CD4-positive, alpha-beta T cell (primary cell): Measurements from ENCODE around the gene GALNT18. TPM values are rescaled to one million over a fixed set of nuclear protein-coding genes. Genes with fewer than 3 reads are reported as not detected.

Experiments
- ATAC-seq: fragments of 200-7000 bp; cut with Tn5 transposase; one replicate; pipeline ENCODE4 v1.10.0; 2022; ENCODE audit warnings: mild to moderate bottlenecking; ENCODE audit not compliant: poor library complexity
- CTCF ChIA-PET: fragments of 350-600 bp; sonication (Branson Sonifier 250); formaldehyde crosslinking; loops from one replicate; lab custom pipeline; 2021; ENCODE audit warnings: antibody characterized with exemption, inconsistent platforms; lab: Charles Lee
- POLR2A ChIA-PET: fragments of 350-600 bp; sonication (Branson Sonifier 250); formaldehyde crosslinking; loops from one replicate; lab custom pipeline; 2021; ENCODE audit warnings: antibody characterized with exemption, inconsistent platforms; lab: Charles Lee
- DNase-seq, 14 experiments: peaks; one replicate each; pipeline ENCODE4 v3.0.0-alpha.2; 2013 to 2020; ENCODE audit warnings: mixed read lengths in 2 of 14
- H3K27ac ChIP-seq, 2 donors: one replicate each; pipeline versions ENCODE4 v1.5.1 to v1.7.0; 2013; ENCODE audit warnings: low read length in 2 of 2, low read depth in 1 of 2, mild to moderate bottlenecking in 1 of 2
- H3K27me3 ChIP-seq, 2 experiments: 1 replicate in 1 of 2; 2 replicates in 1 of 2; pipeline versions ENCODE4 v1.6.1 to v1.7.0; 2013; ENCODE audit warnings: low read length in 2 of 2, control low read depth in 1 of 2, mild to moderate bottlenecking in 1 of 2, moderate library complexity in 1 of 2; ENCODE audit not compliant: insufficient read depth in 2 of 2, control insufficient read depth in 1 of 2
- H3K36me3 ChIP-seq: one replicate; pipeline ENCODE4 v1.6.1; 2013; ENCODE audit warnings: low read length, control low read depth; ENCODE audit not compliant: insufficient read depth
- H3K4me1 ChIP-seq: one replicate; pipeline ENCODE4 v1.6.1; 2013; ENCODE audit warnings: low read length, control low read depth; ENCODE audit not compliant: insufficient read depth
- H3K4me3 ChIP-seq: one replicate; pipeline ENCODE4 v1.5.1; 2013; ENCODE audit warnings: mild to moderate bottlenecking, low read length, moderate library complexity
- H3K9me3 ChIP-seq, 2 experiments: 1 replicate in 1 of 2; 2 replicates in 1 of 2; pipeline versions ENCODE4 v1.6.1 to v1.7.0; 2013; ENCODE audit warnings: low read length in 2 of 2, mild to moderate bottlenecking in 2 of 2, control low read depth in 1 of 2, moderate library complexity in 1 of 2; ENCODE audit not compliant: control insufficient read depth in 1 of 2, insufficient read depth in 1 of 2
- H3K27ac Mint-ChIP-seq: one replicate; pipeline ENCODE4 v1.8.0; 2020; ENCODE audit warnings: mixed read lengths
- H3K27me3 Mint-ChIP-seq: one replicate; pipeline ENCODE4 v1.8.0; 2021; ENCODE audit warnings: mixed read lengths
- H3K36me3 Mint-ChIP-seq: one replicate; pipeline ENCODE4 v1.8.0; 2021; ENCODE audit warnings: low read depth, mixed read lengths
- H3K4me1 Mint-ChIP-seq: one replicate; pipeline ENCODE4 v1.8.0; 2021; ENCODE audit warnings: low read depth, mixed read lengths
- H3K4me3 Mint-ChIP-seq: one replicate; pipeline ENCODE4 v1.8.0; 2020; ENCODE audit warnings: mild to moderate bottlenecking, mixed read lengths
- H3K9me3 Mint-ChIP-seq: one replicate; pipeline ENCODE4 v1.8.0; 2020; ENCODE audit warnings: mixed read lengths
- intact Hi-C, 2 experiments: fragments of 100-400 bp; cut with DNase I in 1 of 2; cut with micrococcal nuclease in 1 of 2; formaldehyde crosslinking; loops; one replicate each; pipeline versions ENCODE4 v1.15.1 to v1.9.0; 2023 to 2025; cut with DNase I, micrococcal nuclease
- total RNA-seq, 174 experiments: library from RNA in 2 of 174; stranded (reverse) in 2 of 174; gene quantifications; one replicate each; pipeline ENCODE4 v1.2.3 and lab custom pipeline; 2021 to 2026
- TF ChIP-seq, protein P1 (sequence below): fragments of 200-600 bp; IDR thresholded peaks from one replicate; pipeline ENCODE4 v1.8.0; 2022; ENCODE audit warnings: antibody characterized with exemption, mild to moderate bottlenecking

Gene GALNT18
- total RNA-seq, 2 experiments from 2014 or later: 0.08 TPM; not detected in 1

DNA sequence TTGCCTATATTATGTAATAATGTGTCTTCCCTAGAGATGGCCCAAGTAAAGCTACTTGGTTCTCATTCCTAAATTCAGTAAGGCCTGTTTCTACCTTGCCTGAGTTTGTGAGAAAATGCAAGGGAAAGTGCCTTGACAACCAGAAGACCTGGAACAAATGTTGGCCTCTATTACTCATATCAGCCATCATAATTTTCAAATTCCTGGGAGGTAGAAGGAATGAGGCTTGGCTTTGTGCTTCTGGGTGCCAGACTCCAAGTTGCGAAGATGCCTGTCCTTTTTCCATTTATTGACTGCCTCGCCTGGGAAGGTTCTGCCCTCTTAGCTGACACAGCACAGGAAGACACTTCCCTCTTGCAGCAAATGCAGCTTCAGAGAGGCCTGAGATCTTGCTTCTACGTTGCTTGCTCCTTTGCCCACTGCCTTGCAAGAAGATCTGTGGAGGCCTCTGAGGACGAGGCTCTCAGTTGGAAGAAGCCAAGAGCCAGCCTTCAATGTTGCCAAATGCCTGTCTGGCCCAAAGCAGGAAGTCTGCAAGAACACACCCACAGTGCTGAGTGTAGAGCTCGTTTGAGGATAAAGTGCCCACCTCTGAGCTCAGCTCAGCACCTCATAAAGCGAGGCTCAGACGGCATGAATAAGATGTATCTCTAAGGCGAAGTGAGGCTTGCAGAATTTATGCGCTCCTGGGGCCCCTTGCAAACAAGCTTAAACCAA, 120.1 kb downstream of the GALNT18 start:
- Mint-ChIP-seq H3K27me3 (peaks cover 7% of the 10 kb centered on the region), H3K27ac (no peak overlapping the region), H3K4me1 (no peaks in the 10 kb centered on the region), H3K4me3 (no peak overlapping the region), H3K36me3 (no peaks in the 10 kb centered on the region), H3K9me3 (no peaks in the 10 kb centered on the region)
- TF ChIP-seq, protein P1, sequence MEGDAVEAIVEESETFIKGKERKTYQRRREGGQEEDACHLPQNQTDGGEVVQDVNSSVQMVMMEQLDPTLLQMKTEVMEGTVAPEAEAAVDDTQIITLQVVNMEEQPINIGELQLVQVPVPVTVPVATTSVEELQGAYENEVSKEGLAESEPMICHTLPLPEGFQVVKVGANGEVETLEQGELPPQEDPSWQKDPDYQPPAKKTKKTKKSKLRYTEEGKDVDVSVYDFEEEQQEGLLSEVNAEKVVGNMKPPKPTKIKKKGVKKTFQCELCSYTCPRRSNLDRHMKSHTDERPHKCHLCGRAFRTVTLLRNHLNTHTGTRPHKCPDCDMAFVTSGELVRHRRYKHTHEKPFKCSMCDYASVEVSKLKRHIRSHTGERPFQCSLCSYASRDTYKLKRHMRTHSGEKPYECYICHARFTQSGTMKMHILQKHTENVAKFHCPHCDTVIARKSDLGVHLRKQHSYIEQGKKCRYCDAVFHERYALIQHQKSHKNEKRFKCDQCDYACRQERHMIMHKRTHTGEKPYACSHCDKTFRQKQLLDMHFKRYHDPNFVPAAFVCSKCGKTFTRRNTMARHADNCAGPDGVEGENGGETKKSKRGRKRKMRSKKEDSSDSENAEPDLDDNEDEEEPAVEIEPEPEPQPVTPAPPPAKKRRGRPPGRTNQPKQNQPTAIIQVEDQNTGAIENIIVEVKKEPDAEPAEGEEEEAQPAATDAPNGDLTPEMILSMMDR: no peak
- intact Hi-C loops: no loop called here
- no peak for DNase-seq
- Histone ChIP-seq H3K27me3 (no peaks in the 10 kb centered on the region), H3K4me3 (no peak overlapping the region), H3K27ac (no peak overlapping the region), H3K4me1 (no peaks in the 10 kb centered on the region), H3K36me3 (no peaks in the 10 kb centered on the region), H3K9me3 (no peaks in the 10 kb centered on the region)
- POLR2A ChIA-PET: no interaction called here
- ATAC-seq: no peak
- CTCF ChIA-PET: no interaction called here

GRCh38 chr11:11500744-11501487, 120.9 kb downstream of the GALNT18 start:
- TF ChIP-seq, protein P1: no peak
- CTCF ChIA-PET: no interaction called here
- H3K4me3 ChIP-seq: no peak overlapping the region
- no peak for ATAC-seq
- Mint-ChIP-seq H3K36me3 (no peaks in the 10 kb centered on the region), H3K4me3 (no peak overlapping the region), H3K27ac (no peak overlapping the region), H3K4me1 (no peaks in the 10 kb centered on the region), H3K9me3 (no peaks in the 10 kb centered on the region), H3K27me3 (peaks cover 7% of the 10 kb centered on the region)
- POLR2A ChIA-PET: no interaction called here
- no peaks in the 10 kb centered on the region for H3K9me3 ChIP-seq
- H3K27ac ChIP-seq: no peak overlapping the region
- no peaks in the 10 kb centered on the region for H3K36me3 ChIP-seq
- intact Hi-C loops: no loop called here
- H3K27me3 ChIP-seq: no peaks in the 10 kb centered on the region
- no peak for DNase-seq
- no peaks in the 10 kb centered on the region for H3K4me1 ChIP-seq

DNA sequence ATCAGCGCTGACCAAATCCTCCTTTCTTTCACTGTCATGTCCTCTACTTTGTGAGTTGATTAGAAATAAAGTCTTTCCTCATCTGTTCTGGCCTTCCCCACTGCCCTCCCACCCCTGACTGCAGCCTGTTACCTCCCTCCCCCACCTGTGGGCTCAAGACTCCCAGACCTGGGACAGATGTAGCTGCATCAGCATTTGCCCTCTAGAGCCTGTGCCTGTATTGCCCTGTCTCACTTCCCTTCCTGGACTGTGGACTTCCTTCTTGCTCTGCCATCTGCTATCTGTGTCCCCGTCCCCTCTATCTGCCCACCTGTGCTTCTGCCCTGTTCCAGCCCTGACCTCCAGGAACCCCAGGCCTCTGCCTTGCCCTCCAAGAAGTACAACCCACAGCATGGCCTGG, 122.5 kb downstream of the GALNT18 start:
- H3K27me3 ChIP-seq: no peaks in the 10 kb centered on the region
- H3K27ac ChIP-seq: no peak overlapping the region
- H3K27me3 Mint-ChIP-seq: peaks cover 7% of the 10 kb centered on the region
- no peaks in the 10 kb centered on the region for H3K9me3 ChIP-seq
- no peaks in the 10 kb centered on the region for H3K36me3 ChIP-seq
- H3K27ac Mint-ChIP-seq: no peak overlapping the region
- POLR2A ChIA-PET: no interaction called here
- DNase-seq: no peak
- CTCF ChIA-PET: no interaction called here
- H3K4me1 ChIP-seq: no peaks in the 10 kb centered on the region
- intact Hi-C loops: no loop called here
- H3K4me3 Mint-ChIP-seq: no peak overlapping the region
- H3K9me3 Mint-ChIP-seq: no peaks in the 10 kb centered on the region
- ATAC-seq: no peak
- no peaks in the 10 kb centered on the region for H3K36me3 Mint-ChIP-seq
- H3K4me3 ChIP-seq: no peak overlapping the region
- TF ChIP-seq, protein P1: no peak
- no peaks in the 10 kb centered on the region for H3K4me1 Mint-ChIP-seq
